ENCODE data around the gene MAN1A2. TPM values are rescaled to one million over a fixed set of nuclear protein-coding genes. Genes with fewer than 3 reads are reported as not detected.

The MAN1A2 gene
- total and polyA plus RNA-seq, 2 experiments from 2014 or later = 20.6 to 30.0 TPM

GRCh38 chr1:117416004-117416403, 48.8 kb downstream of the MAN1A2 start:
- DNase-seq (ENCODE audit: low read depth in 1 of 2, low spot score in 1 of 2) = no peak
- Histone ChIP-seq H3K27ac (no peak overlapping the region), H3K4me3 (no peak overlapping the region), H3K9me3 (ENCODE audit: low read depth) (no peaks in the 10 kb centered on the region), H3K27me3 (no peaks in the 10 kb centered on the region), H3K36me3 (no peaks in the 10 kb centered on the region), H3K4me1 (ENCODE audit: low read depth) (no peaks in the 10 kb centered on the region)
- TF ChIP-seq CTCF (IDR thresholded peaks at IDR 0.05; ENCODE audit: low read depth, low read length) = no peak

- H3K4me3 ChIP-seq = no peak overlapping the region
- no peak overlapping the region for H3K27ac ChIP-seq
- no peak for DNase-seq (ENCODE audit: low read depth in 1 of 2, low spot score in 1 of 2)
- H3K9me3 ChIP-seq (ENCODE audit: low read depth) = no peaks in the 10 kb centered on the region
- H3K27me3 ChIP-seq = no peaks in the 10 kb centered on the region
- TF ChIP-seq CTCF (IDR thresholded peaks at IDR 0.05; ENCODE audit: low read depth, low read length) = no peak
- no peaks in the 10 kb centered on the region for H3K36me3 ChIP-seq
- H3K4me1 ChIP-seq (ENCODE audit: low read depth) = no peaks in the 10 kb centered on the region
These were observed 49.4 kb downstream of the MAN1A2 start for GRCh38 chr1:117416546-117417125.

- no peak overlapping the region for H3K4me3 ChIP-seq
- H3K4me1 ChIP-seq (ENCODE audit: low read depth) = no peaks in the 10 kb centered on the region
- no peaks in the 10 kb centered on the region for H3K36me3 ChIP-seq
- no peak for DNase-seq (ENCODE audit: low read depth in 1 of 2, low spot score in 1 of 2)
- H3K27ac ChIP-seq = no peak overlapping the region
- H3K9me3 ChIP-seq (ENCODE audit: low read depth) = no peaks in the 10 kb centered on the region
- H3K27me3 ChIP-seq = no peaks in the 10 kb centered on the region
- no peak for TF ChIP-seq CTCF (IDR thresholded peaks at IDR 0.05; ENCODE audit: low read depth, low read length)
These were observed 57.9 kb downstream of the MAN1A2 start for GRCh38 chr1:117425050-117425734.

GRCh38 chr1:117427297-117427696, 60.0 kb downstream of the MAN1A2 start:
- Histone ChIP-seq H3K9me3 (ENCODE audit: low read depth) (no peaks in the 10 kb centered on the region), H3K27me3 (no peaks in the 10 kb centered on the region), H3K4me1 (ENCODE audit: low read depth) (no peaks in the 10 kb centered on the region), H3K27ac (no peak overlapping the region), H3K36me3 (no peaks in the 10 kb centered on the region), H3K4me3 (no peak overlapping the region)
- DNase-seq (ENCODE audit: low read depth in 1 of 2, low spot score in 1 of 2) = no peak
- TF ChIP-seq CTCF (IDR thresholded peaks at IDR 0.05; ENCODE audit: low read depth, low read length) = no peak

- Histone ChIP-seq H3K27me3 (no peaks in the 10 kb centered on the region), H3K4me3 (no peak overlapping the region), H3K36me3 (no peaks in the 10 kb centered on the region), H3K4me1 (ENCODE audit: low read depth) (no peaks in the 10 kb centered on the region), H3K9me3 (ENCODE audit: low read depth) (no peaks in the 10 kb centered on the region), H3K27ac (no peak overlapping the region)
- no peak for TF ChIP-seq CTCF (IDR thresholded peaks at IDR 0.05; ENCODE audit: low read depth, low read length)
- DNase-seq (ENCODE audit: low read depth in 1 of 2, low spot score in 1 of 2) = no peak
These were observed 66.7 kb downstream of the MAN1A2 start for GRCh38 chr1:117433943-117434342.

All from cardiac muscle cell (in vitro differentiated cells and primary cell).